BJ (cell line): Measurements from ENCODE around the gene RBFOX1. TPM values are rescaled to one million over a fixed set of nuclear protein-coding genes. Genes with fewer than 3 reads are reported as not detected.

ENCODE experiments used
- CTCF ChIA-PET: fragments of 350-600 bp; formaldehyde crosslinking; extraction: SDS; loops from one replicate; lab custom pipeline; 2021; ENCODE audit warnings: antibody characterized with exemption, inconsistent platforms; lab: Yijun Ruan, JAX
- POLR2A ChIA-PET: fragments of 300-600 bp; sonication (Branson Sonifier 250); formaldehyde crosslinking; extraction: SDS; loops from one replicate; lab custom pipeline; 2021; ENCODE audit warnings: antibody characterized with exemption; lab: Charles Lee
- DNase-seq: peaks from one replicate; pipeline ENCODE4 v3.0.0-alpha.2; 2011; ENCODE audit warnings: low read depth
- H3K27me3 ChIP-seq: 2 replicates; pipeline ENCODE4 v1.6.0; 2011; ENCODE audit warnings: low read length; ENCODE audit not compliant: control insufficient read depth, insufficient read depth
- H3K36me3 ChIP-seq: 2 replicates; pipeline ENCODE4 v1.5.1; 2011; ENCODE audit warnings: low read length; ENCODE audit not compliant: control insufficient read depth, insufficient read depth
- H3K4me3 ChIP-seq: 2 replicates; pipeline ENCODE4 v1.5.1; 2011; ENCODE audit warnings: low read depth, mild to moderate bottlenecking, control low read depth, low read length
- CTCF ChIP-seq: IDR thresholded peaks from 2 replicates; pipeline ENCODE4 v1.5.1; 2011; ENCODE audit warnings: low read depth, mild to moderate bottlenecking, control low read depth, inconsistent platforms, low read length, moderate library complexity; ENCODE audit not compliant: insufficient read depth
- polyA plus RNA-seq: library from polyadenylated mRNA; depleted of rRNA; stranded (reverse); fragments of >200 nt; gene quantifications from 2 replicates; pipeline ENCODE4 v1.2.3, GENCODE V29; 2011

The RBFOX1 gene
- polyA plus RNA-seq, 1 experiment: not detected

GRCh38 chr16:7515543-7515942, 182.9 kb downstream of the RBFOX1 start:
- CTCF ChIA-PET: no interaction called here
- no peak for TF ChIP-seq CTCF
- no peak for DNase-seq
- no peaks in the 10 kb centered on the region for H3K36me3 ChIP-seq
- H3K4me3 ChIP-seq: no peak overlapping the region
- H3K27me3 ChIP-seq: no peaks in the 10 kb centered on the region
- POLR2A ChIA-PET: no interaction called here

- CTCF ChIA-PET: no interaction called here
- H3K4me3 ChIP-seq: no peak overlapping the region
These were observed 184.9 kb downstream of the RBFOX1 start for GRCh38 chr16:7517496-7517895.

GRCh38 chr16:7518158-7518557, 185.5 kb downstream of the RBFOX1 start:
- TF ChIP-seq CTCF: no peak
- no peaks in the 10 kb centered on the region for H3K27me3 ChIP-seq
- CTCF ChIA-PET: no interaction called here

More at GRCh38 chr16:7517496-7517895, 184.9 kb downstream of the RBFOX1 start:
- TF ChIP-seq CTCF: no peak
- POLR2A ChIA-PET: no interaction called here
- Histone ChIP-seq H3K27me3 (no peaks in the 10 kb centered on the region), H3K36me3 (no peaks in the 10 kb centered on the region)
- no peak for DNase-seq

GRCh38 chr16:7521834-7522233, 189.2 kb downstream of the RBFOX1 start:
- no peak for DNase-seq

More at GRCh38 chr16:7518158-7518557, 185.5 kb downstream of the RBFOX1 start:
- no peak overlapping the region for H3K4me3 ChIP-seq
- POLR2A ChIA-PET: no interaction called here
- H3K36me3 ChIP-seq: no peaks in the 10 kb centered on the region
- DNase-seq: no peak

GRCh38 chr16:7524419-7524818, 191.8 kb downstream of the RBFOX1 start:
- CTCF ChIA-PET: no interaction called here
- Histone ChIP-seq H3K36me3 (no peaks in the 10 kb centered on the region), H3K27me3 (no peaks in the 10 kb centered on the region), H3K4me3 (no peak overlapping the region)
- no peak for TF ChIP-seq CTCF
- POLR2A ChIA-PET: no interaction called here
- DNase-seq: no peak

More at GRCh38 chr16:7521834-7522233, 189.2 kb downstream of the RBFOX1 start:
- no peaks in the 10 kb centered on the region for H3K36me3 ChIP-seq
- H3K4me3 ChIP-seq: no peak overlapping the region
- no peaks in the 10 kb centered on the region for H3K27me3 ChIP-seq
- POLR2A ChIA-PET: no interaction called here
- CTCF ChIA-PET: interaction anchor here (0.6 kb wide), 1 partner anchor 17 kb away, joined by 3 read pairs; no protein-coding TSS in a partner anchor
- no peak for TF ChIP-seq CTCF
